Pancreas (tissue), 10 donors: Measurements from ENCODE around the gene HADHB. TPM values are rescaled to one million over a fixed set of nuclear protein-coding genes. Genes with fewer than 3 reads are reported as not detected.

Experiments
- ATAC-seq, 4 donors: fragments of 200-7000 bp; cut with Tn5 transposase; one replicate each; pipeline versions ENCODE4 v1.8.0 to v1.9.1; 2020; ENCODE audit warnings: mild to moderate bottlenecking in 4 of 4, moderate library complexity in 4 of 4
- DNase-seq, 6 donors: peaks; one replicate each; pipeline ENCODE4 v3.0.0-alpha.2; 2020
- FAIRE-seq: peaks from 2 replicates; lab custom pipeline; 2012; peaks lifted over from hg19 to GRCh38; lab: Jason Lieb, UNC
- H3K27ac ChIP-seq, 4 donors: fragments of 200-600 bp; sonication (generic); 1 replicate in 3 of 4; 2 replicates in 1 of 4; pipeline versions ENCODE4 v1.5.0 to v1.8.0; 2020
- H3K27me3 ChIP-seq, 4 donors: fragments of 200-600 bp; one replicate each; pipeline ENCODE4 v1.8.0; 2021
- H3K36me3 ChIP-seq, 3 donors: fragments of 200-600 bp; sonication (generic) in 1 of 3; one replicate each; pipeline versions ENCODE4 v1.5.0 to v1.8.0; 2020 to 2021
- H3K4me1 ChIP-seq, 3 donors: fragments of 200-600 bp; one replicate each; pipeline ENCODE4 v1.8.0; 2021
- H3K4me3 ChIP-seq, 4 donors: fragments of 200-600 bp; sonication (generic) in 2 of 4; one replicate each; pipeline versions ENCODE4 v1.5.0 to v1.8.0; 2020 to 2021
- H3K9me3 ChIP-seq, 4 donors: fragments of 200-600 bp; one replicate each; pipeline ENCODE4 v1.8.0; 2021
- WGBS, 2 donors: extraction: QIAGEN DNeasy Blood & Tissue Kit; methylation state at CpG; one replicate each; pipeline ENCODE4 v1.1.7; 2013; 5-methylcytosine and 5-hydroxymethylcytosine counted together
- intact Hi-C, 3 donors: fragments of 100-400 bp; cut with DNase I; formaldehyde crosslinking; loops; one replicate each; pipeline versions ENCODE4 v1.11.1 to v1.14.2; 2022
- polyA plus RNA-seq, 2 donors: library from polyadenylated mRNA; stranded (reverse); fragments of 200-250 nt; gene quantifications; one replicate each; pipeline ENCODE4 v1.2.3, GENCODE V29; 2013
- total RNA-seq, 6 donors: library from RNA; stranded (reverse); fragmentation: NEBNext Ultra II Directional in 4 of 6; extraction: Animal tissue kit (Norgen Biotek cat#: 25700) in 4 of 6; gene quantifications; one replicate each; pipeline versions ENCODE4 v1.2.1 to v1.2.4, GENCODE V29; 2021 to 2023
- TF ChIP-seq, protein P1 (sequence below), 4 donors: fragments of 200-600 bp; sonication (generic) in 3 of 4; IDR thresholded peaks; one replicate each; pipeline versions ENCODE4 v1.5.0 to v1.8.0; 2021; ENCODE audit warnings: antibody characterized with exemption in 4 of 4
- donor health status: healthy with polysubstance abuse.
- donor health status: DM: no; HTN: no; CAD: no; lungs with moderate emphysema.
- donor health status: DM: no; HTN: no; CAD: no.
- donor health status: control.
- donor health status: control.
- donor health status: Bipolar disorder and iron deficiency.
- donor health status: DM: yes; HTN: yes; CAD: no.
- donor health status: DM: no; HTN: no; CAD: no.
- donor health status: DM: no; HTN: no; CAD: no.
- donor health status: DM: yes; HTN: yes; CAD: no.

HADHB gene
- total and polyA plus RNA-seq, 8 donors, result 36.3 to 76.8 (median 60.2) TPM

DNA sequence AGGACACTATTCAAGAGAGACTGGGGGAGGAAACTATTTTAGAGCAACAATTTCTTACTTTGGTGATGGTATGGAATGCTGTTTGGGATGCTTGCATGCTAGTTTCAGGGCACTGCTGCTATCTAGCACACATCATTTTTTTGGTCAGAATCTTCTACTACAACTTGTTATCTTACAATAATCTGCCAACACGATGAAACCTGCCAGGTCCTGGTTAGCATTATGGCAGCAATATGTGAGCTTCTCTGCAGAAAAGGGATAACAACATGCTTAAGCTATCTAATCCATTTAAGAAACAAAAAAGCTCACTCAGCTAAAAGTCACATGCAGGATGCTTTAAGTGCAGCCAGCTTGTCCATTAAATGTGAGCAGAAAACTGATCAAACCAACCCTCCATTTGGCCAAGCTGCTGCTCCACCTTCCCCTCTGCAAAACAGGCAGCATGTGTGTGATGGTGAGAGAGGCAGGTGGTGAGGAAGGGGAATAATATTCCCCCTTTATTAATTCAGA, 41.7 kb upstream of the HADHB start:
- no peak overlapping the region for H3K4me3 ChIP-seq
- no peaks in the 10 kb centered on the region for H3K9me3 ChIP-seq
- FAIRE-seq (no peak), ATAC-seq (no peak), DNase-seq (no peak)
- H3K27ac ChIP-seq, result no peak overlapping the region
- intact Hi-C loops, result no loop called here
- H3K36me3 ChIP-seq, result peaks cover 0 to 53% (median 11%) of the 10 kb centered on the region in 3 donors
- TF ChIP-seq, protein P1, sequence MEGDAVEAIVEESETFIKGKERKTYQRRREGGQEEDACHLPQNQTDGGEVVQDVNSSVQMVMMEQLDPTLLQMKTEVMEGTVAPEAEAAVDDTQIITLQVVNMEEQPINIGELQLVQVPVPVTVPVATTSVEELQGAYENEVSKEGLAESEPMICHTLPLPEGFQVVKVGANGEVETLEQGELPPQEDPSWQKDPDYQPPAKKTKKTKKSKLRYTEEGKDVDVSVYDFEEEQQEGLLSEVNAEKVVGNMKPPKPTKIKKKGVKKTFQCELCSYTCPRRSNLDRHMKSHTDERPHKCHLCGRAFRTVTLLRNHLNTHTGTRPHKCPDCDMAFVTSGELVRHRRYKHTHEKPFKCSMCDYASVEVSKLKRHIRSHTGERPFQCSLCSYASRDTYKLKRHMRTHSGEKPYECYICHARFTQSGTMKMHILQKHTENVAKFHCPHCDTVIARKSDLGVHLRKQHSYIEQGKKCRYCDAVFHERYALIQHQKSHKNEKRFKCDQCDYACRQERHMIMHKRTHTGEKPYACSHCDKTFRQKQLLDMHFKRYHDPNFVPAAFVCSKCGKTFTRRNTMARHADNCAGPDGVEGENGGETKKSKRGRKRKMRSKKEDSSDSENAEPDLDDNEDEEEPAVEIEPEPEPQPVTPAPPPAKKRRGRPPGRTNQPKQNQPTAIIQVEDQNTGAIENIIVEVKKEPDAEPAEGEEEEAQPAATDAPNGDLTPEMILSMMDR (IDR thresholded peaks at IDR 0.05), result no peak
- no peaks in the 10 kb centered on the region for H3K27me3 ChIP-seq
- 13 to 47% methylated on average over 1 of the region's 1 CpG for whole genome bisulfite sequencing, 2 donors
- H3K4me1 ChIP-seq, result no peaks in the 10 kb centered on the region

DNA sequence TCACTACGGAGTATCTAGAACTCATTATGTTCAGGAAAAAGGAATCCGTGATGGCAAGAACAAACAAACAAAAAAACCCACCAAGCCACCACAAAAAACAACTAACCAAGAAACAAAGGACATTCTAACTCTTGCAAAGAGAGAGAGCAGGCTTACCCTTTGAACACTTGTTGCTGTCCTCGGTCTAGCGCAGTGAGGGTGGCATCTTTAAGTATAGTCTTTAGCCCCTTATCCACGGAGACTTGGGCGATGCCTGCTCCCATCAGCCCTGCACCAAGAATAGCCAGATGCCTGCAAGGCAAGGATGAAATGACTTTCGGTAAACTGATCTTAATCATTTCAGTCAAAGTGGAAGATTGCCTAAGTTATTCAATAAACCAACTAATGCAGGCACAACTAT, 40.8 kb upstream of the HADHB start:
- TF ChIP-seq, protein P1 (IDR thresholded peaks at IDR 0.05), result no peak
- H3K9me3 ChIP-seq, result no peaks in the 10 kb centered on the region
- no peak for FAIRE-seq
- no peak overlapping the region for H3K27ac ChIP-seq
- H3K4me3 ChIP-seq, result no peak overlapping the region
- H3K4me1 ChIP-seq, result no peaks in the 10 kb centered on the region
- whole genome bisulfite sequencing, 2 donors, result 94 to 95% methylated on average over 7 of the region's 7 CpGs
- no peak for ATAC-seq
- no peaks in the 10 kb centered on the region for H3K27me3 ChIP-seq
- DNase-seq, result no peak
- intact Hi-C loops, result no loop called here
- peaks cover 0 to 51% (median 14%) of the 10 kb centered on the region in 3 donors for H3K36me3 ChIP-seq

DNA sequence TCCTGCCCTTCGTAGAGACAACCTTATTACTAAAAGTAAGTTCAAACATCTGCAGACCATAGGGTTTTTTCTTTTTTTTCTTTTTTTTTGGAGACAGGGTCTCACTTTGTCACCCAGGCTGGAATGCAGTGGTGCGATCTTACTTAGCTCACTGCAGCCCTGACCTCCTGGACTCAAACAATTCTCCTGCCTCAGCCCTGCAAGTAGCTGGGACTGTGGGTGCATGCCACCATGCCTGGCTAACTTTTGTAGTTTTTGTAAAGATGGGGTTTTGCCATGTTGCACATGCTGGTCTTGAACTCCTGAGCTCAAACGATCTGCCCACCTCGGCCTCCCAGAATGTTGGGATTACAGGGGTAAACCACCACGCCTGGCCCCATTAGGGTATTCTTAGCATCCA, 32.7 kb upstream of the HADHB start:
- Histone ChIP-seq H3K27me3 (no peaks in the 10 kb centered on the region), H3K4me3 (no peak overlapping the region), H3K27ac (no peak overlapping the region), H3K36me3 (peaks cover 4 to 70% (median 17%) of the 10 kb centered on the region in 3 donors), H3K4me1 (no peaks in the 10 kb centered on the region), H3K9me3 (no peaks in the 10 kb centered on the region)
- FAIRE-seq, result no peak
- no peak for DNase-seq
- TF ChIP-seq, protein P1 (IDR thresholded peaks at IDR 0.05), result no peak
- intact Hi-C loops, result no loop called here
- WGBS, 2 donors, result 93 to 95% methylated on average over 5 of the region's 5 CpGs
- ATAC-seq, result no peak

DNA sequence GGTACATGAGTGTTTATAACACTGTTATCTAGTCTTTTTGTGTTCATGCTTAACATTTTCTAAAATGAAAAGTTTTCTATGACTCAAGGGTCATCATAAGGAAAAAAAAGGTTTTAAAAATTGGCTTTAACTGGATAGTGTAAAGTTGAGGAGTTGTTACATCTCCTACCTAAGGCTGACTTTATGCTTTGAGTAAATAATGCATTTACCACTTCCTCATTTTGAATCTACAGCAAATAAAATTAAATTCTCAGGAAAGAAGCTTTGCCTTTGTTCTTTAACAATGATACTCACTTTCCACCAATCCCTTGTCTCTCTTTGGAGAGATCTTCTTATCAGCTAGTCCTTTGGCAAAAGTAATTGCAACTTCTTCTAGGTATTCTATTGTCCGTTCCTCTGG, 30.0 kb upstream of the HADHB start:
- DNase-seq (no peak), FAIRE-seq (no peak), ATAC-seq (no peak)
- peaks cover 7 to 71% (median 9%) of the 10 kb centered on the region in 3 donors for H3K36me3 ChIP-seq
- H3K27me3 ChIP-seq, result no peaks in the 10 kb centered on the region
- TF ChIP-seq, protein P1 (IDR thresholded peaks at IDR 0.05), result no peak
- WGBS, 2 donors, result 93 to 94% methylated on average over 1 of the region's 1 CpG
- intact Hi-C loops, result no loop called here
- H3K4me3 ChIP-seq, result no peak overlapping the region
- no peak overlapping the region for H3K27ac ChIP-seq
- H3K9me3 ChIP-seq, result no peaks in the 10 kb centered on the region
- no peaks in the 10 kb centered on the region for H3K4me1 ChIP-seq

DNA sequence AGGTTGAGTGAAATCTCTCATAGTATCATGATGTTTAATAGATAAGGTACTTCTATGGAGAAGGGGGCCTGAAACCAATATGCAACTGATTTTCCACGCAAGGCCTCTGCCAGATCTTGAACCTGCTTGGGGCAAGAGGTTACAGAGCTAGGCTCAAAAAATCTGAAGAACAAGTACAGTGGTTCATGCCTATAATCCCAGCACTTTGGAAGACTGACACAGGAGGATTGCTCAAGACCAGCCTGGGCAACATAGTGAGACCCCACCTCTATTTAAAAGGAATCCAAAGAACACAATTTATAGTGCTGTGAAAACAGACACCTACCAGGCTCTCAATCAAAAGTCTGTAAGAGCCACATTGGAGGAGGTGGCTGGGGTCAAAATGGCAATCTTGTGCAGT, 28.9 kb upstream of the HADHB start:
- ATAC-seq (no peak), FAIRE-seq (no peak), DNase-seq (no peak)
- intact Hi-C loops, result no loop called here
- Histone ChIP-seq H3K9me3 (no peaks in the 10 kb centered on the region), H3K27ac (no peak overlapping the region), H3K27me3 (no peaks in the 10 kb centered on the region), H3K4me1 (no peaks in the 10 kb centered on the region), H3K36me3 (peaks cover 7 to 62% (median 9%) of the 10 kb centered on the region in 3 donors), H3K4me3 (no peak overlapping the region)
- TF ChIP-seq, protein P1 (IDR thresholded peaks at IDR 0.05), result no peak
- 95 to 96% methylated on average over 1 of the region's 1 CpG for WGBS, 2 donors
